GM13976 (cell line): ENCODE results near the gene KIF16B.
"Not testable (repeated sequence)": the region's sequence is repeated elsewhere in the genome, so short reads cannot be mapped to it uniquely, and the experiment has no call there.

Experiments used
- DNase-seq: peaks from one replicate; pipeline ENCODE4 v3.0.0; 2012; ENCODE audit warnings: low spot score
- CTCF ChIP-seq: IDR thresholded peaks from 2 replicates; pipeline ENCODE4 v1.5.1; 2012; ENCODE audit warnings: borderline replicate concordance, mild to moderate bottlenecking; ENCODE audit not compliant: insufficient read depth; ENCODE audit errors: extremely low read depth, missing control alignments, control extremely low read depth
- in situ Hi-C: fragments of 300-500 bp; cut with MboI; formaldehyde crosslinking; loops from one replicate; pipeline ENCODE4 v1.12.0; 2022; ENCODE audit warnings: low sequenced_read_pairs, mixed read lengths, inconsistent platforms; ENCODE audit not compliant: unreplicated experiment

KIF16B gene

DNA sequence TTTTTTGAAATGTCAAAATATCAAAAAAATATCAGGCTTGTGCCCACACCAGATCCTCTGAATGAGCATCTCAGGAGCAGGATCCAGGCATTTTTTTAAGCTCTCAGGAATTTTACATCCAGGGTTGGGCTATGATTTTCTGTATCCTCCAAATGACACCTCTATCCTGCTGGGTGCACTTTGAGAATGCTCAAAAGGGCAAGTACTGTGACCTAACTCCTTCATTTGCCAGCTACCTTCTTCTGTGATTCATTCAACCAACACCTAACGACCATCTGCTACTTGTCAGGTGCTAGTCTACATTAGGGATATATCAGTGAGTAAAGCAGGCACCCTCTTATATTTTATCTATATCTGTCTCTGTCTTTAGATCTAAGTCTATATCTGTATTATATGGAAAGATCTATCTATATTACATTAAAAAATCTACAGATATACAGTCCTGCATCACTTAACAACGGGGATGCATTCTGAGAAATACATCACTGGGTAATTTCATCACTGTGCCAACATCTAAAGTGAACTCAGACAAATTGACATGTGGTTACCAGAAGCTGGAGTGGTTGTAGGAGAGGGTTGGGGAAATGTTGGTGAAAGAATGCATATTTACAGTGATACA lies 131.6 kb downstream of the KIF16B start:
- in situ Hi-C loops: no loop called here
- DNase-seq: no peak
- no peak for TF ChIP-seq CTCF

GRCh38 chr20:16440686-16441085 lies 132.6 kb downstream of the KIF16B start:
- TF ChIP-seq CTCF: no peak
- DNase-seq: no peak
- in situ Hi-C loops: no loop called here

DNA sequence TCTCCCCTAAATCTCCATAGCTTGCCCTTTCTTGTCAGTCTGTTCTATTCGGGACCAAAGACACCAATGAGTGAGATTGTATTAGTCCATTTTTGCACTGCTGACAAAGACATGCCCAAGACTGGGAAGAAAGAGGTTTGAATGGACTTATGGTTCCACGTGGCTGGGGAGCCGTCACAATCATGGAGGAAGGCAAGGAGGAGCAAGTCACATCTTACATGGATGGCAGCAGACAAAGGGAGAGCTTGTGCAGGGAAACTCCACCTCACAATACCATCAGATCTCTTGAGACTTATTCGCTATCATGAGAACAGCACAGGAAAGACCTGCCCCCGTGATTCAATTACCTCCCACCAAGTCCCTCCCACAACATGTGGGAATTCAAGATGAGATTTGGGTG lies 133.7 kb downstream of the KIF16B start:
- DNase-seq, in situ Hi-C loops: not testable (repeated sequence)

DNA sequence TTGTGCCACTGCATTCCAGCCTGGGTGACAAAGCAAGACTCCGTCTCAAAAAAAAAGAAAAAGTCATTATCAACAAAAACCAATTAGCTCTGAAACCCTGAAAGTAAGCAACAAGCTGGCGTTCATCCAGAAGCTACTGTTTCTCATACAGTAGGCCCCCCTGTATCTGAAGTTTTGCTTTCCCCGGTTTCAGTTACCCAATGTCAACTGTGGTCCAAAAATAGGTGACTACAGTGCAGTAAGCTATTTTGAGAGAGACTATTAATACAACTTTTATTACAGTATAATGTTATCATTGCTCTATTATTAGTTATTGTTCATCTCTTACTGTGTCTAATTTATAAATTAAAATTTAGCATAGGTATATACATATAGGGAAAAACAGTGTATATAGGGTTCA lies 135.1 kb downstream of the KIF16B start:
- DNase-seq: no peak
- in situ Hi-C loops: no loop called here
- TF ChIP-seq CTCF: no peak

DNA sequence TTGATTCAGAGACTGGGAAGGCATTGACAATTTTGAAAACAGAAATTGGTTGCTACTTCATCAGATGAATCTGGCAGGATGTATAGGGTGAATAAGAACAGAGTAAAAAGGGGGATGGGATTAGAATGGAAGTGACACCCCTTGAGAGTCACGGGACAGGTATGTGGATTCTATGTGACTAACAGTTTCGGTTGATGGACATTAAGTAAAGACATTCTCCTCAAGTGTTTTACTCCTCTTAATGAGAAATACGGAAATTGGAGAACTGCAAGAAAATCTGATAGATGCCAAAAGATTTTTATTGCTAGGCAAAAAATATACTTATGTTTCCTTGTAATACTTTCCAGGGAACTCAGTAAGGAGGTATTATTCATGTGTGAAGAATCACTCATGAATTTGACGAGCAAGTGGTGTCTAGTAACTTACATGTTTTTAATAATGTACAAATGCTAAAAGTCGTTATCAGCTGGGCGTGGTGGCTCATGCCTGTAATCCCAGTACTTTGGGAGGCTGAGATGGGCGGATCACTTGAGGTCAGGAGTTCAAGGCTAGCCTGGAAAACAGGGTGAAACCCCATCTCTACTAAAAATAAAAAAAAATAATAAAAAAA lies 135.8 kb downstream of the KIF16B start:
- in situ Hi-C loops: no loop called here
- DNase-seq: no peak
- no peak for TF ChIP-seq CTCF

GRCh38 chr20:16434062-16434664 lies 139.1 kb downstream of the KIF16B start:
- TF ChIP-seq CTCF: peak; percentile 42
- peak; percentile 26 for DNase-seq
- in situ Hi-C loops: no loop called here

DNA sequence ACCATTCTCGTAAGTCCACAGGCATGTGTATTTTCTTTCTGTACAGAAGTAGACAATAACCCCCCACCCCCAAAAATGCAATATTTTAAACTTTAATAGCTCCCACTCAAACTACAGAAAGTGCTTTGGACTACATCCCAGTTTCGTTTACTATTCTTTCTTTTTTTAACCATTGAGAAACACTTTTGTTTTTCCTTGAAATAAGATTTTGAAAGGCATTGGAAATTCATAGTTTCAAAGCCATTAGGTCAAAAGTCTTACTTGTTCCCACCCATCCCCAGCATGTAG lies 140.0 kb downstream of the KIF16B start:
- in situ Hi-C loops: no loop called here
- TF ChIP-seq CTCF: no peak
- no peak for DNase-seq
